ENCODE results near the gene CBFA2T3.

The CBFA2T3 gene

GRCh38 chr16:88974080-88974915, 2.7 kb downstream of the CBFA2T3 start:
- no peak for DNase-seq

DNA sequence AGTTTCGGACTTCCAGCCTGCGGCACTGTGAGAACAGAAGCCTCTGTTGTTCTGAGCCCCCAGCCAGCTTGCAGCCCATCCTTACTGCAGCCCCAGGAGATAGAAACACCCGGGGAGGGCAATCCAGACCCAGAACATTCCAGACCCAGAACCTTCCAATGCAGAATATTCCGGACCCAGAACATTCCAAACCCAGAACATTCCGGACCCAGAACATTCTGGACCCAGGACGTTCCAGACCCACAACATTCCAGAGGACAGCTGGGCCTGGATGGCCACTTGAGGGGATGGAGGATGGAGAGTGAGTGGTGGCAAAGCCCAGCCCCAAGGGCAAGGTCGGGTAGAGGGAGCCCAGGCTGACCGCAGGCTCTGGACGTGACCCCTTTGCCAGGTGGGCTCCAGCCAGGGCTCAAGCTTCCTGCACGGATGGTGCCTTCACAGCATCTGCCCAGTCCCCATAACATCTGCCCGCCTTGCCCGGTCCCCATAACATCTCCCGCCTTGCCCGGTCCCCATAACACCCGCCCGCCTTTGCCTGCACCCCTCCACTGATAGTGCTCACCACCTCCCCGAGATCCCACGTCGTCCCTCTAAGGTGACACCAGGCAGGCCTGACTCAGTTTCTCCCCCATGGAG, 3.5 kb downstream of the CBFA2T3 start:
- no peak for DNase-seq

GRCh38 chr16:88973007-88973410, 4.0 kb downstream of the CBFA2T3 start:
- no peak for DNase-seq

DNA sequence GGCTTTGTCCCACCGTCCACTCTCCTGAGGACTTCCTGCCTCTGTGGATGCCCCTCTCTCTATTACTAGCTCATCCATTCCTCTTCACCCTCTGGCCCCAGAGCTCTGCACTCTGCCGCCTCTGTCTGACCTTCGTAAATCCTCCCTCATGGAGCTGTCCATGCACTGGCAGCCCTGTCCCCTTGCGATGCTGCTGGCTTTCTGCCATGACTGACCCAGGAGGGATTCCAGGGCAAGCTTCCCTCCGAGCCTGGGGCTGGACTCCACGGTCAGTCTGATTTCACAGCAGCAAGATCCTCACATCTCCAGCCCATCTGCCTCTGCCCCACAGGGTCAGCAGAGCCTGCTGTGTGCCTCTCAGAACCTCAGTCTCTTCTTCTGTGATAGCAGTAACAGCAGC, 4.7 kb downstream of the CBFA2T3 start:
- DNase-seq: no peak

DNA sequence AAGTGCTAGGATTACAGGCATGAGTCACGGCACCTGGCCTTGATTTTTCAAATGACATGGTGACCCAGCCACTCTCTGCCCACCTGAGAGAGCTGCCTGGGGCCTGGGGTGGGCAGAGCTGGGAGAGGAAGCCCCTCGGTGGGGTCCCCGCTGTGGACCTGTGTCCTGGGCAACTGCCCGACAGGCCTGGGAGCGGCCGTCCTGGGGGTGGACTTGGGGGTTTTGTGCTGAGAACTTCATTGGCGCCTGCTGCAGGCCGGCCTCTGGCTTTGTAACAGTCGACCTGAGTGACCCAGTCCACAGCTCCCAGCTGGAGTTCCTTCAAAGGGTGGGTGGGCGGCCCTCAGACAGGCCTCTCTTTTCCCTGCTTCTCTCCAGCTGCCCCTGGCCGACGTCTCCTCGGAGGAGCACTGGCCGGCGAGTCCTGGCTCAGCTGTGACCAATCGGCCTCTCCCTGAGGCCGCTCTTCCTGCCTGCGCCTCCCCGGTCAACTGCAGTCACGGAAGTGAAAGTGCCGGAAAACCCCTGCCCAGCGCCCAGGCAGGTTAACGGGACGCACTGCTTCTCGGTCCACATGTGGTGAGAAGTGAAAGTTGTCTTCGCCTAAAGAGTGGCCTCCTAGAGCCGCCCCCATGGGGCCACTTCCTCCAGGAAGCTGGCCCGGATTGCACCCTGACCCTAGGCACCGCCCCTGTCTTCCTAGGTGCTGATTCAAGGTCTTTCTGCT, 5.5 kb downstream of the CBFA2T3 start:
- no peak for DNase-seq

- no peak for DNase-seq
Measured at GRCh38 chr16:88970539-88971065, 6.4 kb downstream of the CBFA2T3 start.

DNA sequence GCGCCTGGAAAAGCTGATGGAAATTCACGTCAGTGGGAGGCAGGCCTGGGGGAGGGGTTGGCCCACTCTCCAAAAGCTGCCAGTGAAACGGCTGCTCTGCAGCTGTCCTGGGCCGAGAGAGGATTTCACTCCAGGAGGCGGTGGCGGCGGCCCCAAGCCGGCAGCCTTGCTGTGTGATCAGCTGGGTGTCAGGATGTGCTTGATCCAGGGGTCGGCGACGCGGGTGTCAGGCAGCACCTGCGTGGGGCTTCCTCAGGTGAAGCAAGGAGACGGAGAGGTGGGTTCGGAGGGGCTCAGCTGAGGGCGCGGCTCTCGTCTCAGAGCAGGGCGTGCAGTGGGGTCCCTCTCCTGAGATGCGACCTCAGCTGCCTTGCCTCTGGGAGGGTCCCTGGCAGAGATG, 7.0 kb downstream of the CBFA2T3 start:
- no peak for DNase-seq

DNA sequence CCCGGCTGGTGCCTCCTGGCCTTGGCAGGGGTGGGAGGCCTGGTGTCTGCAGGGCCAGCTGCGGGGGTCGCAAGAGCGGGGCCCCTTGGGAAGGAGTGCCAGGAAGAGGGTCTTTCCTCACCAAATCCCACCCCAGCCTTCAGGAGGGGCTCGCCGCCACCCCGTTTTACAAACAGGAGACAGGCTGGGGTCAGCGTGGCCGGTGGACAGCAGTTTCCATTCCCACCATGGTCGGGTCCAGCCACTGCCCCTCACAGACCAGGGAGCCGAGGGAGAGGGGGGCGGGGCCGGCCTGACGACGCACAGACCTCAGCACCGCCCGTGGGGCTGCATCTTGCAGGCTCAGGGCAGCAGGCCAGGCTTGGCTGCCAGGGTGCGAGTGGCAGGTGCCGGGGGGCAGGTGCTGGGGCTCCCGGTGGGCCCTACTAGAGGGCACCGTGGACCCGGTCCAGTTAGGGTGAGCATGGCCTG, 7.6 kb downstream of the CBFA2T3 start:
- DNase-seq: no peak

DNA sequence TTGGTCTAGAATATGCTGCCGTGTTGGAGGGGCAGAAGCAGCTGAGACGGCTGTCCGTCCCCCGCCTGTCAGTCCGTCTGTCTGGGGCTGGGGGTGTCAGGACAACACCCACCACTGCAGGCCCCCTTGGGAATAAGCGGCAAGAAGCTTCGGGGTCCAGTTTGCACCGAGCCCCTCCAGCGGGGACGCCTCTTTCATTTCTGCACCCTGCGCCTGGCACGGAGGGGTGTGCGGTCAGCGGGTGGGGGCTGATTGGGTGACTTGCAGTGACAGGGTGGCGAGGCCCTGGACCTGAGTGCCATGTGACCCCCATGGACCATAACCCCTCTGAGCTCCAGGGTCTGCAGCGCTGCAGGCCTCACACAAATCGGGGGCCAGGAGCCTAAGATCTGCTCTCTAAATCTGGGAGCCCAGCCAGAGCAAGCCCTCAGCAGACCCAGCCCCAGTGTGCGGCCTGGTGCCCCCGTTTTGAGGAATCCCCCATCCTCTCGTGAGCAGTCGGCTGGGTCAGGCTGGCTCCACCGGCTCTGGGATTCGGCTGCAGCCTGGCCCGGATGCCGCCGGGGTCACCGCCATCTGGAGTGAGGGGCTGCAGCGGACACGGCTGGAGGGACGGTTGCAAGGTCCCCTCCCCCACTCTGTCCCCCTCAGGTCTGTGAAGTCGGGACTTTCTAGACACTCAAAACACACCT, 8.3 kb downstream of the CBFA2T3 start:
- DNase-seq: no peak

GRCh38 chr16:88967830-88968588, 9.0 kb downstream of the CBFA2T3 start:
- peak in 1 of 2 experiments; percentile 19 for DNase-seq

GRCh38 chr16:88966986-88967829, 9.8 kb downstream of the CBFA2T3 start:
- no peak for DNase-seq

- DNase-seq: no peak
Measured at GRCh38 chr16:88965826-88966480, 11.1 kb downstream of the CBFA2T3 start.

- DNase-seq: peak; percentile 42 to 82
Measured at GRCh38 chr16:88965411-88965810, 11.6 kb downstream of the CBFA2T3 start.

- DNase-seq: no peak
Measured at GRCh38 chr16:88964636-88965035, 12.4 kb downstream of the CBFA2T3 start.

- no peak for DNase-seq
Measured at GRCh38 chr16:88963583-88963982, 13.4 kb downstream of the CBFA2T3 start.

DNA sequence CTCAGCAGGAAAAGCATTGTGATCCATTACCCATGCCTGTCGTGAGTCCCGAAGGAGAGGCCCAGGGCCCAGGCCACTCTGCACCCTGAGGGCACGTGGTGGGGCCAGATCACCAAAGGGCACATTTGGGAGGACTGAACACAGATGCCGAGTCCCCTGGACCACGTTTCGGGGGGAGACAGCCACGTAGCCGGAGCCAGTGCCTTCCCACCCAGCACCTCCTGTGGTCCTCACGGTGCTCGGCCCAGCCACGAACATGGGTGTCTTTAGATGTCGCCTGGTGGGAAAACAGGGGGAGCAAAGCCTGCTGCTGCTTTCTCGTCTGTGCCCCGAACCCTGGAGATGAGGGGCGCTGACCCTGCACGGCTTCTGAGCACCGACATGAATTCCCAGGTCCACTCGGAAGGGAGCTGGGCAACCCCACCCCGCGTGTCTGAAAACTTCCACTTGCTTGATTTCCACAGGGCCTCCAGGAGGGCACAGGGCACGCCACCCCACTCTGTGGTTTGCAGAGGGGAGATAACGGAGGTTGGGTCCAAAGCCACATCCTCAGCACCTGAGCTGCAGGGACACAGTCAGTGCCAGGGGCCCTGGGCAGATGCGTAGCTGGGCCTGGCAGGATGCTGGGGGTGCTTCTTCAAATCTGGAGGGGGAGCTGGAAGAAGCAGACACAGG, 14.4 kb downstream of the CBFA2T3 start:
- no peak for DNase-seq

DNA sequence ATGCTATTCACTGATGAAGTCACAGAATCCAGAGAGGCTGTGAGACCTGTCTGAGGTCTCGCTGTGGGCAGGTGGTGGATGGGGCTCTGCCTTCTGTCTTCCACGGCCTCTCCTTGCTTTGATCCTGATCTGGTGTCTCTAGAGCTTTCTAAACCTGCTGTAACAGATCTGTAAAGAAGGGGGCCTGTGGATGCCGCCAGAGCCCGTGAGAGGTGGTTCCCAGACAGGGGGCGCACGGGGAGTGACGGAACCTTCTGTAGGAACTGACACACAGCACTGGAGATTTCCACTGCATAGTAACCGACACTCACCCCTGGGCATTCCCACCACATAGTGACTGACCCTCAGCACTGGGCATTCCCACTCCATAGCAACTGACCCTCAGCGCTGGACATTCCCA, 16.0 kb downstream of the CBFA2T3 start:
- DNase-seq: no peak

GRCh38 chr16:88960516-88960915, 16.5 kb downstream of the CBFA2T3 start:
- no peak for DNase-seq

- DNase-seq: no peak
Measured at GRCh38 chr16:88959022-88959421, 18.0 kb downstream of the CBFA2T3 start.

Data from NCI-H524 (cell line).